ENCODE data around the gene TGIF1.

Gene TGIF1

GRCh38 chr18:3489462-3489861 lies 39.5 kb downstream of the TGIF1 start:
- no peak for DNase-seq

GRCh38 chr18:3491981-3492555 lies 42.1 kb downstream of the TGIF1 start:
- no peak for DNase-seq

DNA sequence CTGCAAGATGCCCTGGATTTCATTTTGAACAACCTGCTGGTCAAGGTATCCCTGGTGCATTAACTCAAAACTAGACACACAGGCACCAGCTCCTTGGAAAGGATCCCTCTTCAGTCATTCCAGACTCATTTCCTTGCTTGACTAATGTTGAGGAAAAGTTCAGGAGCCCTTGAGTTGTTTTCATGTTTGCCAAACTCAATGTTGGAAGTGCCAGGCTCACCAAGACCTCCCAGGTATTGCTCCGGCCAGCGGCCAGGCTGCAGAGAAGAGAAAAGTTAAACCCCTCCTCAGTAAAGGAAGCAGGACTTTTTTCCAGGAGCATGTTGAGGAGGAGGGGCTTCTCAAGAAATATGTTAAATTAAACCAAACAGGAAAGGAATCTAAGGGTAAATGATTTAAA lies 42.7 kb downstream of the TGIF1 start:
- DNase-seq, result no peak

GRCh38 chr18:3493501-3494244 lies 43.7 kb downstream of the TGIF1 start:
- no peak for DNase-seq

DNA sequence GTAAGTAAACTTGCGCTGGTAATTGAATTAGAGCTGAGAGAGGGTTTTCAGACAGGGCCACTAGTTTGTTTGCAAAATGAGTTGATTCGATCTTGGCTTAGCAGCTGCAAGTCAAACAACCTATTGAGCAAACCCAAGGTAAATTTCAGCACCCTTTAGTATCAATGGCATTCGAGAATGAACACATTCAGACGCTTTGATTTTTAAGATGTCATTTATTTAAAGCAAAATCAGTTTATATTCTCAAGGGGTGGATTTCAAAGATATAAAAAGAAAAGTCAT lies 44.2 kb downstream of the TGIF1 start:
- no peak for DNase-seq

GRCh38 chr18:3494569-3494968 lies 44.6 kb downstream of the TGIF1 start:
- no peak for DNase-seq

- DNase-seq, result no peak
Observed at GRCh38 chr18:3495691-3496430, 45.9 kb downstream of the TGIF1 start.

GRCh38 chr18:3498698-3499471 lies 48.9 kb downstream of the TGIF1 start:
- DNase-seq, result peak; percentile 84

- peak; percentile 83 for DNase-seq
Observed at GRCh38 chr18:3499501-3499900, 49.5 kb downstream of the TGIF1 start.

GRCh38 chr18:3500016-3500415 lies 50.0 kb downstream of the TGIF1 start:
- no peak for DNase-seq

GRCh38 chr18:3502650-3503049 lies 52.7 kb downstream of the TGIF1 start:
- DNase-seq, result no peak

DNA sequence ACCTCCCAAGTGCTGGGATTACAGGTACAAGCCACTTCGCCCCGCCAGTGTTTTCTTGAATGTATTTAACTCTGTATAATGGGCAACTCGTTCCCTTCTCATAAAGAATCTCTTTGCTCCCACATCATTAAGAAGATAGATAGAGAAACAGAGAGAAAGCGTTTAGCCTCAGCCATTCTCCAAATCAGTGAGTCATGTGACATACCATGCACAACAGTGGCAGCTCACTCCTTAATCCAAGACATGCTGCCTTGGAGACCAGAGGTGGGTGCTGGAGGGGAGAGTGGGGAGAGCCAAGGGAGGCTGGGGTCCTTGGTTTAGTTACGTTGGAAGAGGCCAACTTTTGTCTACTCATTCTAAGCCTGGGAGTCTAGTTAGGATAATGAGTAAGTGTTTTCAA lies 54.7 kb downstream of the TGIF1 start:
- DNase-seq, result no peak

DNA sequence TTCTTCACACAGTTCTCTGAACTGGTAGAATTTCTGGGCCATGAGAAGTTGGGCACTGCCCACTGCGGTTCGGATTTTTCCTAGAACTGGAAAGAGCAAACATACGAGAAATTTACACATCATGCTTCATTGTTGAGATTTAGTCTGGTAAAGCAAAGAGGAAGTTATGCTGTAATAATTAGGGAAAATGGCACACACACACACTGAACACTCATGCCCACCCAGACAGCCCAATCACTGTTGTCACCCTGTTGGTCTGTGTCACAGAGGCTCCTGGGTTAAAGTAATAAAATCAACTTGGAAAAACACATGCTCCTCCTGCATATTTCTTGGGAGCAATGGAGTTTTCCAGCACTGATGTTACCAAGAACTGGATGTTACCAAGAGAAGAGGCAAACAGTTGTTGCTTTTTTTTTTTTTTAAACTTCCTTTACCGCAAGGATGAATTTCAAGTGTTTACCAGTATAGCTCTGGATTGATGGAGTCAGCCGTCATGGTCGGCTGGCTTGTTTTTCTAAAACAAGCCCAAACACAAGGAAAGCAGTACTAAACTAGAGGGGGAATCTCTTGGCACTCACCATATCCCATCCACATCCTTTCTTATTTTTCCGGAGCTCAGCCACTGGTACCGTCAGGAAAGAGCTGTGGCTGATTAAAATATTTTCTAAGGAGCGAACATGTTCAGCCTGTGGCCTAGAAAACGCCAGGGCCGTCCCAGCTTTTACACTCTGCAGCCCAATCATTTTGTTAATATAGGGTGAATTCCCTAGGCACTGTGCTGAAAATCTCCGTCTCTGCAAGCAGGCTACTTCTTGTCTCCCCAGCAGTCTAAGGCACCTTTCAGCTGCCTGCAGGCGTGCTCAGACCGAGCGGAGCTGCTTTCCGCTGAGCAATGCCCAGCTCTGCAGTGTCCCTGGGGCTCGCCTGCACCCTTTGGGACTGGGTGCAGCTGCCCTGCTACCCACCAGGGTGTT lies 58.9 kb downstream of the TGIF1 start:
- no peak for DNase-seq

Data from NCI-H69 (cell line).